ENCODE measurements around the gene JUP. TPM values are rescaled to one million over a fixed set of nuclear protein-coding genes. Genes with fewer than 3 reads are reported as not detected.
A peak's percentile ranks its signal among the peaks of the same experiment; 100 is the strongest.

The JUP gene
- total and polyA plus RNA-seq, 2 of the 13 experiments (the other 11 are each of a cell fraction or from before 2014, with no cell fraction given), result 12.1 to 20.6 TPM

- TF ChIP-seq ZSCAN22 (CRISPR knock-in tag; IDR thresholded peaks at IDR 0.05) (no peak), GMEB1 (CRISPR knock-in tag; IDR thresholded peaks at IDR 0.05; ENCODE audit: borderline replicate concordance) (no peak), SATB2 (CRISPR knock-in tag; IDR thresholded peaks at IDR 0.05) (no peak), SYNCRIP (IDR thresholded peaks at IDR 0.05; ENCODE audit: insufficient read depth, low read depth, low read length) (no peak), KLF15 (CRISPR knock-in tag; IDR thresholded peaks at IDR 0.05; ENCODE audit: borderline replicate concordance) (no peak), ZBTB7B (CRISPR knock-in tag; IDR thresholded peaks at IDR 0.05) (peak; percentile 18; the same call in 1 of the 2 replicates), ZNF687 (CRISPR knock-in tag; IDR thresholded peaks at IDR 0.05) (peak; percentile 62), NR2F1 (CRISPR knock-in tag; IDR thresholded peaks at IDR 0.05) (no peak), PHF8 (CRISPR knock-in tag; IDR thresholded peaks at IDR 0.05) (peak; percentile 39), TBX3 (IDR thresholded peaks at IDR 0.05; ENCODE audit: borderline replicate concordance) (no peak), JUN (CRISPR knock-in tag; IDR thresholded peaks at IDR 0.05) (no peak), KDM1A (CRISPR knock-in tag; IDR thresholded peaks at IDR 0.05) (no peak), TEAD3 (CRISPR knock-in tag; optimal IDR thresholded peaks at IDR 0.05; ENCODE audit: borderline replicate concordance) (no peak), HNRNPL (IDR thresholded peaks at IDR 0.05; ENCODE audit: low read depth, low read length) (0 out of 2 replicates have a peak, but pooled peaks have one; percentile 39), KAT7 (CRISPR knock-in tag; IDR thresholded peaks at IDR 0.05; ENCODE audit: borderline replicate concordance) (0 out of 2 replicates have a peak, but pooled peaks have one; percentile 20), SKI (IDR thresholded peaks at IDR 0.05; ENCODE audit: partially characterized antibody) (no peak), RFX5 (IDR thresholded peaks at IDR 0.05; ENCODE audit: low read depth, low read length) (no peak), IKZF1 (IDR thresholded peaks at IDR 0.05) (no peak), TIGD3 (CRISPR knock-in tag; IDR thresholded peaks at IDR 0.05; ENCODE audit: borderline replicate concordance) (no peak), USF2 (IDR thresholded peaks at IDR 0.05; ENCODE audit: low read depth, low read length) (no peak), USF2 (CRISPR knock-in tag; IDR thresholded peaks at IDR 0.05; ENCODE audit: borderline replicate concordance) (no peak)
Observed at GRCh38 chr17:41813699-41814124, 27.2 kb upstream of the JUP start (continued).
